B cell (primary cell): Measurements from ENCODE around the gene NLGN1. TPM values are rescaled to one million over a fixed set of nuclear protein-coding genes. Genes with fewer than 3 reads are reported as not detected.

Source experiments
- ATAC-seq: fragments of 200-7000 bp; cut with Tn5 transposase; one replicate; pipeline ENCODE4 v1.10.0; 2021; ENCODE audit warnings: low read depth, mild to moderate bottlenecking, moderate number of reproducible peaks, moderate library complexity
- CTCF ChIA-PET: fragments of 350-600 bp; sonication (Branson Sonifier 250); formaldehyde crosslinking; loops from one replicate; lab custom pipeline; 2021; ENCODE audit warnings: antibody characterized with exemption, inconsistent platforms; lab: Charles Lee
- POLR2A ChIA-PET: fragments of 350-600 bp; sonication (Branson Sonifier 250); formaldehyde crosslinking; loops from one replicate; lab custom pipeline; 2021; ENCODE audit warnings: antibody characterized with exemption; lab: Charles Lee
- DNase-seq: peaks from one replicate; pipeline ENCODE4 v3.0.0; 2013
- H2AFZ ChIP-seq: 2 replicates; pipeline ENCODE4 v1.6.1; 2012; ENCODE audit warnings: mild to moderate bottlenecking, low read depth, low read length; ENCODE audit not compliant: insufficient read depth, poor library complexity, severe bottlenecking
- H3K27ac ChIP-seq, 2 donors: 1 replicate in 1 of 2; 2 replicates in 1 of 2; pipeline ENCODE4 v1.5.1; 2012 to 2013; ENCODE audit warnings: low read length in 2 of 2, mild to moderate bottlenecking in 2 of 2, moderate library complexity in 1 of 2
- H3K27me3 ChIP-seq, 4 experiments: fragments of 200-600 bp in 1 of 4; sonication (generic) in 1 of 4; replicated peaks in 1 of 4; 1 replicate in 2 of 4; 2 replicates in 2 of 4; pipeline versions ENCODE4 v1.6.1 to v1.7.0; 2013 to 2016; ENCODE audit warnings: low read length in 3 of 4, mild to moderate bottlenecking in 2 of 4, mixed read lengths in 1 of 4, moderate library complexity in 1 of 4; ENCODE audit not compliant: insufficient read depth in 4 of 4, control insufficient read depth in 3 of 4; ENCODE audit errors: control extremely low read depth in 1 of 4
- H3K36me3 ChIP-seq, 2 experiments: replicated peaks in 1 of 2; 1 replicate in 1 of 2; 2 replicates in 1 of 2; pipeline versions ENCODE4 v1.6.1 to v1.7.1; 2013; ENCODE audit warnings: low read length in 1 of 2; ENCODE audit not compliant: insufficient read depth in 2 of 2, control insufficient read depth in 1 of 2; ENCODE audit errors: control extremely low read depth in 1 of 2, extremely low read depth in 1 of 2
- H3K4me1 ChIP-seq, 2 donors: fragments of 200-600 bp in 1 of 2; sonication (generic) in 1 of 2; 1 replicate in 1 of 2; 2 replicates in 1 of 2; pipeline versions ENCODE4 v1.5.1 to v1.6.1; 2013 to 2017; ENCODE audit warnings: low read length in 2 of 2; ENCODE audit not compliant: control insufficient read depth in 2 of 2, insufficient read depth in 2 of 2
- H3K4me2 ChIP-seq: replicated peaks from 2 replicates; pipeline ENCODE3; 2012; ENCODE audit warnings: mild to moderate bottlenecking, low read depth, low read length; ENCODE audit not compliant: poor library complexity, severe bottlenecking
- H3K4me3 ChIP-seq, 5 experiments: fragments of 200-600 bp in 1 of 5; sonication (generic) in 1 of 5; 1 replicate in 3 of 5; 2 replicates in 2 of 5; pipeline versions ENCODE4 v1.5.1 to v1.7.0; 2011 to 2016; ENCODE audit warnings: low read length in 4 of 5, mild to moderate bottlenecking in 4 of 5, low read depth in 2 of 5, control low read depth in 1 of 5, moderate library complexity in 1 of 5; ENCODE audit not compliant: insufficient read depth in 1 of 5; ENCODE audit errors: control extremely low read depth in 1 of 5, extremely low read depth in 1 of 5
- H3K79me2 ChIP-seq: fragments of 200-600 bp; sonication (generic); one replicate; pipeline ENCODE4 v1.6.0; 2016; ENCODE audit warnings: low read length; ENCODE audit not compliant: control insufficient read depth, insufficient read depth
- H3K9ac ChIP-seq: fragments of 200-600 bp; sonication (generic); 2 replicates; pipeline ENCODE4 v1.6.1; 2017; ENCODE audit warnings: mild to moderate bottlenecking, low read length, moderate library complexity
- H3K9me3 ChIP-seq, 3 donors: one replicate each; pipeline versions ENCODE4 v1.6.1 to v1.7.1; 2013; ENCODE audit warnings: low read length in 2 of 3; ENCODE audit not compliant: control insufficient read depth in 2 of 3, insufficient read depth in 1 of 3; ENCODE audit errors: control extremely low read depth in 1 of 3
- H4K20me1 ChIP-seq: 2 replicates; pipeline ENCODE4 v1.6.0; 2012; ENCODE audit warnings: mild to moderate bottlenecking, low read length; ENCODE audit not compliant: insufficient read depth, control insufficient read depth, poor library complexity, severe bottlenecking
- H3K27ac Mint-ChIP-seq: one replicate; pipeline ENCODE4 v1.8.0; 2021; ENCODE audit warnings: mixed read lengths
- H3K27me3 Mint-ChIP-seq: one replicate; pipeline ENCODE4 v1.8.0; 2021; ENCODE audit warnings: mixed read lengths
- H3K4me1 Mint-ChIP-seq: one replicate; pipeline ENCODE4 v1.8.0; 2021; ENCODE audit warnings: mixed read lengths
- H3K4me3 Mint-ChIP-seq: one replicate; pipeline ENCODE4 v1.8.0; 2021; ENCODE audit warnings: mixed read lengths
- H3K9me3 Mint-ChIP-seq: one replicate; pipeline ENCODE4 v1.8.0; 2022; ENCODE audit warnings: mixed read lengths; ENCODE audit not compliant: insufficient read depth
- CTCF ChIP-seq: fragments of 200-600 bp; IDR thresholded peaks from one replicate; pipeline ENCODE4 v1.8.0; 2022; ENCODE audit warnings: antibody characterized with exemption, mild to moderate bottlenecking
- EZH2 ChIP-seq: IDR thresholded peaks from 2 replicates; pipeline ENCODE4 v1.6.1; 2012; ENCODE audit warnings: borderline replicate concordance, low read depth, mild to moderate bottlenecking, moderate library complexity, low read length; ENCODE audit not compliant: insufficient read depth, poor library complexity, severe bottlenecking
- WGBS: methylation state at CpG from one replicate; pipeline ENCODE4 v1.1.5; 2013; ENCODE audit warnings: missing lambda C conversion rate; ENCODE audit not compliant: insufficient coverage; 5-methylcytosine and 5-hydroxymethylcytosine counted together
- intact Hi-C: fragments of 100-400 bp; cut with micrococcal nuclease; formaldehyde crosslinking; loops from one replicate; pipeline ENCODE4 v1.10.0; 2022
- polyA plus RNA-seq: library from polyadenylated mRNA; depleted of rRNA; stranded (reverse); fragments of >200 nt; gene quantifications from 2 replicates; pipeline ENCODE4 v1.2.3, GENCODE V29; 2012
- total RNA-seq, 2 donors: library from RNA; stranded (reverse); fragments of 120-200 nt in 1 of 2; gene quantifications; 1 replicate in 1 of 2; 2 replicates in 1 of 2; pipeline versions ENCODE4 v1.2.3 to v1.2.4, GENCODE V29; 2013 to 2022

Gene NLGN1
- total and polyA plus RNA-seq, 2 donors (not counting 1 experiment from before 2014, with no cell fraction given) = not detected

DNA sequence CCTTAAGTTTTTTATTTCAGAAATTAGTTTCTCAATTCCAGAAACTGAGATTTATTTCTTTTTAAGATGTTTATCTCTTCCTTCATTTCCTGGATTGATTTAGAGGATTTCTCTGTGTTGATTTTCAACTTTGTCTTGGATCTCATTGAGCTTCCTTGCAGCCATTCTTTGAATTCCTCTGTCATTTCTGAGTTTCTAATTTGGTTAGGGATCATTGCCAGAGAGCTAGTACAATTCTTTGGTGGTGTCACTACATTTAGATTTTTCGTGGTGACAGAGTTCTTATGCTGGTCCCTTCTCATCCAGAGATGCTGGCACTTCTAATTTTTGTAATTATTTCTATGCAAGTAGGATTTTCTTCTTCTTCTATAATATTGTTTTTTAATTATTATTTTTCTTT, 770.5 kb downstream of the NLGN1 start:
- Histone ChIP-seq H3K4me2 (no peak overlapping the region), H3K9ac (no peak overlapping the region), H3K4me3 (no peak overlapping the region), H3K27ac (no peak overlapping the region), H3K27me3 (no peaks in the 10 kb centered on the region), H3K4me1 (no peaks in the 10 kb centered on the region), H2AFZ (no peak overlapping the region), H3K79me2 (no peaks in the 10 kb centered on the region), H3K36me3 (no peaks in the 10 kb centered on the region), H3K9me3 (peaks cover 0 to 14% (median 2%) of the 10 kb centered on the region in 3 donors), H4K20me1 (no peaks in the 10 kb centered on the region)
- TF ChIP-seq CTCF (no peak), EZH2 (no peak)
- ATAC-seq (no peak), DNase-seq (no peak)
- Mint-ChIP-seq H3K4me3 (no peak overlapping the region), H3K4me1 (no peaks in the 10 kb centered on the region), H3K9me3 (peaks cover 12% of the 10 kb centered on the region), H3K27ac (no peak overlapping the region), H3K27me3 (no peaks in the 10 kb centered on the region)
- intact Hi-C loops = no loop called here
- POLR2A ChIA-PET = no interaction called here
- CTCF ChIA-PET = no interaction called here
- no CpG with 5 or more reads among the region's 1 CpG for whole genome bisulfite sequencing

- Mint-ChIP-seq H3K4me1 (no peaks in the 10 kb centered on the region), H3K9me3 (peaks cover 12% of the 10 kb centered on the region)
- 73% methylated on average over 3 of the region's 3 CpGs for WGBS
Observed at GRCh38 chr3:174168538-174169254, 771.2 kb downstream of the NLGN1 start.

More at GRCh38 chr3:174168538-174169254, 771.2 kb downstream of the NLGN1 start:
- Histone ChIP-seq H3K27ac (no peak overlapping the region), H3K79me2 (no peaks in the 10 kb centered on the region), H3K4me3 (no peak overlapping the region), H2AFZ (no peak overlapping the region), H3K27me3 (no peaks in the 10 kb centered on the region), H3K36me3 (no peaks in the 10 kb centered on the region), H3K4me1 (no peaks in the 10 kb centered on the region), H4K20me1 (no peaks in the 10 kb centered on the region), H3K9me3 (peaks cover 0 to 14% (median 2%) of the 10 kb centered on the region in 3 donors), H3K4me2 (no peak overlapping the region), H3K9ac (no peak overlapping the region)
- H3K4me3 Mint-ChIP-seq = no peak overlapping the region
- H3K27ac Mint-ChIP-seq = no peak overlapping the region
- no peak for DNase-seq
- TF ChIP-seq EZH2 = no peak
- no peak for TF ChIP-seq CTCF
- ChIA-PET POLR2A (no interaction called here), CTCF (no interaction called here)
- H3K27me3 Mint-ChIP-seq = no peaks in the 10 kb centered on the region
- intact Hi-C loops = no loop called here
- ATAC-seq = no peak
